NOMO-1 (cell line): ENCODE measurements around the gene TBC1D8.

ENCODE experiments used
- DNase-seq, 2 experiments: peaks; one replicate each; lab custom pipeline; 2025; ENCODE audit not compliant: unreplicated experiment in 2 of 2; lab: John Stamatoyannopoulos, UW

TBC1D8 gene

DNA sequence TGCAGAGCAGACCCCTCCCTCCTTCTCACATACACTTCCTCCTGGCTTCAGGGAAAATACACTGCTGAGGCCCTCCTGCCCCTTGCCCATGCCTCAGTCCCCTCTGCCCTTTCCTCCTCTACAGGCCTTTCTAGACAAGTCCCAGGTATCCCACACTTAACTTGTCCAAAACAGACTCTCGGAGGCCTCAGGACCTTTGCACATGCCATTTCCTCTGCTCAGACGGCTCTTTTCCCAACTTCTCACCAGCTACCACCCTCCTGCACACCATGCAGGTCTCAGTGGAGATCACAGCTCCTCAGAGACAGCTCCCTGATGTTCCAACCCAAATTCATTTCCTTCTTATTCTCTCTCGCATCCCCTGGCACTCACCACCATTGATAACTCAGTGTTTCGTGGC is 11.7 kb downstream of the TBC1D8 start:
- no peak for DNase-seq

DNA sequence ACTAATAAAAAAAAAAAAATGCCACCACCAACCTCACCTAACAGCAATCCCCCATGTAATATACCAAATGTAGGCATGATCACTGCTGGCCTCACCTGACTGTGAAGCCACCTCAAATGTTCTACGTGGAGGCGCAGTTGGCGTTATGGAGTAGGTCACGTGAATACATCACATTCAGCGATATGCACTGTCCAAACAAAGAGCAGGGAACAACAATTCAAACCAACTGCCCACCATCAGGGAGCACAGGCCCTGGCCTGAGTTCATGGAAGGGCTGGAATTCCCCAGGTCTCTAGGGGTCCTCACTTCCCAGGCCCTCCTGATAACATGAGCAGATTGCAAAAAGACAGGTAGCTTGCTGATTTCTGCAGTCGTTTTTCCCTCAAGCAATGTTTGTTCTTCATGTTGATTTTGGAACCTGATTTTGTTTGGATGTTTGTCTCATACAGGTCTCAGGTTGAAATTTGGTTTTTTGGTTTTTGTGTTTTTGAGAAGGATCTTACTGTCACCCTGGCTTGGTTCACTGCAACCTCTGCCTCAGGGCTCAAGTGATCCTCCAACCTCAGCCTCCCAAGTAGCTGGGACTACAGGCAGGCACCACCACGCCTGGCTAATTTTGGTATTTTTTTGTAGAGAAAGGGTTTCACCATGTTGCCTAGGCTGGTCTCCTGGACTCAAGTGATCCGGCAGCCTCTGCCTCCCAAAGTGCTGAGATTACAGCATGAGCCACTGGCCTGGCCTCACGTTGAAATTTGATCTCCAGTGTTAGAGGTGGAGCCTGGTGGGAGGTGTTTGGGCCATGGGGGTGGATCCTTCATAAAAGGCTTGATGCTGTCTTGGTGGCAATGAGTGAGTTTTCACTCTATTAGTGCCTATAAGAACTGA is 15.5 kb downstream of the TBC1D8 start:
- no peak for DNase-seq

DNA sequence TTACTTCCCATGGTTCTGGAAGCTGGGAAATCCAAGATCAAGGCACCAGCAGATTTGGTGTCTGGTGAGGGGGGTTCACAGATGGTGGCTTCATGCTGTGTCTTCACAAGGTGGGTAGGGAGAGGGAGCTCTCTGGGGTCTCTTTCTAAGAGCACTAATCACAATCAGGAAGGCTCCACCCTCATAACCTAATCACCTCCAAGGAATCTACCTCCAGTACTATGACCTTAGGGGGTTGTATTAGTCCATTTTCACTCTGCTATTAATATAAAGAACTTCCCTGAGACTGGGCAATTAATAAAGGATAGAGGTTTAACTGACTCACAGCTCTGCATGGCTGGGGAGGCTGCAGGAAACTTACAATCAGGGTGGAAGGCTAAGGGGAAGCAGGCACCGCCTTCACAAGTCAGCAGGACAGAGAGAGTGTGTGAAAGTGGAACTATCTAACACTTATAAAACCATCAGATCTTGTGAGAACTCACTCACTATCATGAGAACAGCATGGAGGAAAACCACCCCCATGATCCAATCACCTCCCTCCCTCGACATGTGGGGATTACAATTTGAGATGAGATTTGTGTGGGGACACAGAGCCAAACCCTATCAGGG is 17.6 kb downstream of the TBC1D8 start:
- DNase-seq: no peak

DNA sequence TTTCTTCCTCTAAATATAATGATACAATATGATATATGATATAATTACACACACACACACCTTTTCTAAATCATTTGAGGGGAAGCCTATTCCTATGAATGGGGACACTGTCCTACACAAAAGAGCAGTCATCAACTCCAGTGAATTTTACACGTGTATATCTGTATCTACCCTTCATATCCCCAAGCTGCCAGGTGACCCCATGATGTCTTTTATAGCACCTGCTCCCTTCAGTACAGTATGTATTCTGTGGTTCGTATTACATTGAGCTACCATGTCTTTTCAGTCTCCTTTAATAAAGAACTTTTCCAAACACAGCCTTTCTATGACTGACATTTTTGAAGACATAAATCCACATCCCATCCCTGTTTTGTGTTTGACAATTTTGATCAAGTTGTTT is 19.0 kb downstream of the TBC1D8 start:
- DNase-seq: no peak

DNA sequence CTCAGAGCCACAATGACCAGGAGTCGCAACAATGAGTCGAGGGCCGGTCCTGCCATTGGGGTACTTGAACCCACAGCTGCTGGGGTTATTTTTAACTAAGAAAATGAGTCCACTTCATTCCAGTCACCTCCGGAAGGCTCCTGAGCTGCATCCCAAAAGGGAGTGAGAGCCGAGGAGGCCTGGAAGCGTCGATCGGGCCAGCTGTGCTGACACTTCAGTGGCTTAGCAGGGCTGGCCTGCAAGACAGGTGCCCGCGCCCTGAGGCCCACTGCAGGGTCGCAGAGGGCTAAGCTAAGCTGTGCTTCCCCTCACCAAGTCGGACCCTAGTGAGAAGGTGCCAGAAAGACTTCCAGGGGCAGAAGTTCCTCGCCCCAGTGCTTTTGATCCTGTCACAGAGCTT is 21.1 kb downstream of the TBC1D8 start:
- no peak for DNase-seq

DNA sequence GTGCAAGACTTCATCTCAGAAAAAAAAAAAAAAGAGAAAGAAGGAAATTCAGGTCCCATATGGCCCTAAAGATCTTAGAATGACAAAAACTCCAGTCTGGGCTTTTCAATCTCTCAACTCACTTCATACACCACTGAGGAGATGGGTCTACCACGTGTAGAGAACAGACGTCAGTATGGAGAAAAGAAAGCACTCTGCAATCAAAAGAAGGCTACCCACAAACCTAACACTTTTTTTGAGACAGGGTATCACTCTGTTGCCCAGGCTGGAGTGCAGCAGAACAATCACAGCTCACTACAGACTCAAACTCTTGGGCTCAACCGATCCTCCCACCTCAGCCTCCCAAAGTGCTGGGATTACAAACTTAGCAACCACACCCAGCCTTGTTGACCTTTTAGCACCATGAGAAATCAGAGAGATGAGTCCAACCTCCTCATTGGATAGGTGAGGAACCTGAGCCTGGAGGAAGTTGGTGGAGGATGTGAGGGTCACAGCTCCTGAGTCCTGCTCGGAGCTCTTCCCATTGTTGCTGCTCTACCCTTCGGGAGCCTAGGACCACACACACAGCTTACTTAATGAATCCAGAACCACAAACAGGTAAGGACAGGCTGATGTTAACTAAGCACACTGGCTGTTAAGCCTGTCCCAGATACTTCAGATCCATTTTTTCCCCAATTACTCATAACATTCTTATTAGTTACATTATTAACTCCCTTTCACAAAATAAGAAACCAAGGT is 23.7 kb downstream of the TBC1D8 start:
- DNase-seq: no peak

DNA sequence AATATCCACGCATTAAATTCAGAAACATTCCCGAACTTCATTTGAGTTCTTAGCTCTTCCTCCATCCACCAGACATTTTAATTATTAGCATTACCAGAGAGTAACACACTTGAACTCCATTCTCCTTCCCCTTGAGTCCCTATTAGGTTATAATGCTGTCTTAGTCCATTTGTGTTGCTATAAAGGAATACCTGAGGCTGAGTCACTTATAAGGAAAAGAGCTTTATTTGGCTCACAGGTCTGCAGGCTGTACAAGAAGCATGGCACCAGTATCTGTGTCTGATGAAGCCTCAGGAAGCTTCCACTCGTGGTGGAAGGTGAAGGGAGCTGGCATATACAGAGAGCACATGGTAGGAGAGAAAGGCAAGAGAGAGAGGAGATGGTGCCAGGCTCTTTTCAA is 25.4 kb downstream of the TBC1D8 start:
- DNase-seq: no peak

DNA sequence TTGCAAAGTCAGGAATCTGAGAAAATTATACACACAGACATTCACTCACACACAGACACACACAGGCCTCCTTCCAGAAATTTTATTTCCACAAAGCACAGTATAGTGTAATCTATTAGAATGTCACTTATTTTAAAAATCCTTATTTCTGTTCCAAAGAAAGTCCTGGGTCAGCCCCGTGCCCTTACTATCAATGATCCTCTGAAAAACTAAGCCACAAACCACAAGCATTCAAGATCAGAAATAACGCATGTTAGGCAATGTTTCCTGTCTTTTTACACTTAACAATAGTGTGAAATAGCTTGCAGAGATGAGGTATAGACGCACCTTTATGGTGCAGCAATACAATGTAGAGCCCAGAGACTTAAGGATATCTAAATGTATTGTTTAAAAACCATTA is 25.8 kb downstream of the TBC1D8 start:
- DNase-seq: peak; percentile 46 to 80

DNA sequence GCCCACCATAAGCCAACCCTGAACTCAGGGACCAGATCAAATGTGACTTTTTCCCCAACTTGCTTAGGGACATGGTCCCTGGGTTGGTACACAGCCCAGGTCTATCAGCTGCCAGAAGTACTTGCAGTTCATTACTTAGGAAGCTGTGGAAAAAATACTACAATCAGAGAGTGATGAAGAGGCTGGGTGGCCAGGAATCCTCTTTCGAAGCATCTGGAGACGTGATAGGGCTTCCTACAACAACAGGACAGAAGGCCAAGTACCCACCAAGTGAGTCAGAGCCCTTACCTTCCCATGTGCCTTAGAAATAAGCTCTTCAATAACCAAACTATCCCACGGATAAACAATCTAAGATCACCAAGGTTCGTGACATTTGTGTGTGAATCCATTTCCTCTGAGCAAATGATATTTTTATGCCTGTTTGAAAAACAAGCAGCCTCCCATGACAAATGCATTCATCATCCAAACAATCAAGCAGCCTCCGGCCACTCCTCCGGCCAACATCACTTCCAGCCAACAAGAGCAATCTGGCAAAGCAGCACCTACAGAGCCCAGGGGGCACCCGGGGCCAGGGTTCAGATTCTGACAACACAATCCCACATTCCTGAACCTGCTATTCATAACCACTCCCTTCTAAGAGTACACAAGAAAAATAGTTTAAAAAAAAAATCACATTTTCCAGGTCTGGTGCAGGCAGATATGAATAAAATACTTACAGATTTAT is 26.4 kb downstream of the TBC1D8 start:
- no peak for DNase-seq

DNA sequence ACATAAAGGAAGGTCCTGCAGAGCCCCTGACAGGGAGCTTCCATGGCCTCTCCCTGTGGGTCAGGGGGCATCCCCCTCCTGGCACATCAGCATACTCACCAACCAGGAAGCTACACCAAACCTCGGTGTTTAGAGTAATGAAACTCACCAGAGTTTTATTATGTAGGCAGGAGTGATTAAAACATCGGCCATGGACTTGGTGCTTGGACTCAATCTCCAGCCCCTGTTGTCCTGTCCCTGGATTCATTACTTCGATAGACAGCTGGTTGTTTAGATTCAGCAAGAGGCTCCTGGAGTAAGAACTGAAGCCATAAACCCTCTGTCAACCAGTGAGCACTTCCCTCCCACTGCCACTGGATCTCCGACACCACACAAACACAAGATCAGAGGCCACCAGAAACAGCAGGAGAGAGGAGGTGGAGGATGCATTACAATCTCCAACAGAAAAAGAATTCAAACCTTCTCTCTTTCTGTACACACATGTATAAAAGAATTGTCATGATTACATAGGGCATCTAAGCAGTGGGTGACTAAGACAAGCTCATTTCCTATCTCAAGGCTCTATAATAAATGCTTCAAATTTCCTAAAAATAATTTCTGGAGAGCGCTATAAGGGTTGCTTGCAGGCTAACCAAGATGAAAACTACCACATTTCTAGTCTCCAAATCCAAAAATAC is 27.2 kb downstream of the TBC1D8 start:
- DNase-seq: no peak

DNA sequence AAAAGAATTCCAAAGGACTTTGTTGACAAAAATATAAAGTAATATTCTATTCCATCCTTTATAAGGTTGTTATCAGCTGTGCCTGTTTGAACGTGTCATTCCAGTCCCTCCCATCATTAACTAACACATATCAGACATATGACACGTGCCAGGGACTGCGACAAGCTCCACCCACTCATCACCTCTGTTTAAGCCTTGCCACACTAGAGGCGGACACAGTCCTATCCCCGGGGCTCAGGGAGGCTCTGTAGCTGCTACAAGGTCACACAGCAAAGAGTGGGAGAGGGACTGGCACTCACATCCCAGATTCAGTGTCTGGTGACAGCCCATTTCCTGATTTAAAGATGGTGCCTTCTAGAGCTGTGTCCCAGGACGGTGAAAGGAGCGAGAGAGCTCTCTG is 30.0 kb downstream of the TBC1D8 start:
- no peak for DNase-seq

DNA sequence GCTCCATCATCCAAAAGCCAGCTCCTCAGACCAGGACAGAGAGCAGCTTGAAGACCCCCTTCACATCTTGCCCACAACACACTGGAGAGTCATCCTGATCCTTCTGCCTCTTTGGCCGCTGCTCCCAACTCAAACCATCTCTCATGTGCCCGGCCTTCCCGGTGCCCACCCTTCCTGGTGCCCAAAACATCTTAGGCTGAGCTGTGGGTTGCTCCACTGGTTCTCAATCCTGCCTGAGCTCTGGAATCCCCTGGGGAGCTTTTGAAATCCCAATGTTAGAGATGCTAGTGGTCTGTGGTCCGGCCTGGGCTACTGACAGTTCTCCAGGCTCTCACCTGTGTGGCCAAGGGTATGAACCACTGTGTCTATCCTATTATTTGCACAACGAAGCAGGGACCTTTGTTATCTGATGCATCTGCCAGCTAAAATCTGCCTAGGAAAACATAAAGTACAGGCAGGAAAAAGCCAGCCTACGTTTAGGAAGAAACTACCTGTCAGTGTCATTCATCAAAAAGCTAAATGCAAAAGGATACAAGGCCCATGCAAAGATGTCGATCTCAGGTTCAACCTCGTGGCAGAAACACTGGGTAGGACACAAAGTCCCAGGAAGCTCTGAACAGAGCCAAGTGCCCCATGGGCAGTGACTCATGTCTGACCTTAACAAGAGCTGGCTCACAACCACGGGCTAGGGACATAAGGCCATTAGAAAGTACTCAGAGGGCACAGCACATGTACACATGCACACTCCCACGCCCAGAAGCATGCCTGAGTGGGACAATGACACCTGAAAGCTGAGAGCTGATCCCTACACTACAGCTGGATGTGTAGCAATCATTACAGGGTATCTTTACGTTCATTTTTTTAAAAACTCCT is 30.8 kb downstream of the TBC1D8 start:
- no peak for DNase-seq

DNA sequence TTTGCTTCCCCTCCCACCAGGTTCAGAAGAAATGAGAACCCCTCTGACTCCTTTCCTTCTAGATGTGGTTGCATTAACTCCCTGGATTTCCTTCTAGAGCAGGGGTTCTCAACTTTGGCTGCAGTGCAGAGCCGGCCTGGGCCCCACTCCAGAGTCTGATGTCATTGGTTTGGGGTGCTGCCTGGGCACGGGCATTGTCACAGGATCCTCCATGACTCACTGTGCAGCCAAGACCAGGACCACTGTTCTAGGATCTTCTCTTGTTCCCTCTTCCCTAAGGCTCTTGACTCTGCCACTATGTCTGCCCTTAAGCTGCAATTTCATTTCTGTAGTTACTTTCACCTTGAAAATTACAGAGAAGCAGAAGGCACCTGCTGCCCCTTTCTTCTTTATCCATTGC is 31.8 kb downstream of the TBC1D8 start:
- DNase-seq: no peak

DNA sequence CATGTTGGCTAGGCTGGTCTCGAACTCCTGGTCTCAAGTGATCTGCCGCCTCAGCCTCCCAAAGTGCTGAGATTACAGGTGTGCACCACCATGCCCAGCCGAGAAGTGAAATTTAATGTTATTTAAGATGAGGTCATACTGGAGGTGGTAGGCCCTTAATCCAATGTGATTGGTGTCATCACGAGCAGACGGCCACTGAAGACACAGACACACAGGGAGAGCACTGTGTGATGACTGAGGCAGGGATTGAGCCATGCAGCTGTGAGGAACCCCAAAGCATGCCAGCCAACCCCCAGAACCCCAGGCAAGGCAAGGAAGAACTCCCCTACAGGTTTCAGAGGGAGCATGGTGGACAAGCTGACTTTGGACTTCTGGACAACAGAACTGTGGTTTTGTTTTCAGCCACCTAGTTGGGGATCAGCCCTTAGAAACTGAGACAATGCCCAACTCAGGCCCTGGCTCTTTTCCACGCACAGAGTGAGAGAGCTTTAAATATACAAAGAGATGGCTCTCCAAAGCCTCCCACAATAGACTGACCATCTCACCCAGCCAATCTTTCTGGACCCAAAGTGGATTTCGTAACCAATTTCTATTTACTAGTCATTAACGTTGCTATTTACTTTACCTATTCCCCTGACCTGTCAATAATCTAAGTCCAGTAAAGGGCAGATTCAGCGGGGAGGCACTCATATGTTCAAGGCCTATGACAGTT is 34.2 kb downstream of the TBC1D8 start:
- no peak for DNase-seq

DNA sequence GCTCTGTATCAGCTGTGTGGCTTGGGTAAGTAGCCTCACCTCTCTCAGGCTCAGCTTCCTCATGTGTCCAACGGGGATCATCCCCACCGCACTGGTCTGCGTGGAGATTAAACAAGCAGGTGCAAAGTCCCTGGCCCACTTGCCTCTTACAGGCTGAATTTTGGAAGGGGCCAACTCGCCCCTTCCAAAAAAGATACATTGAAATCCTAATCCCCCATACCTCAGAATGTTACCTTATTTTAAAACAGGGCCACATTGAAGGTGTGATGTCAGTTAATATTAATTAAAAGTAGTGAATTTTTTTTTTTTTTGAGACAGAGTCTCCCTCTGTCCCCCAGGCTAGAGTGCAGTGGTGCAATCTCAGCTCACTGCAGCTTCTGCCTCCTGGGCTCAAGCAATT is 34.8 kb downstream of the TBC1D8 start:
- DNase-seq: no peak

DNA sequence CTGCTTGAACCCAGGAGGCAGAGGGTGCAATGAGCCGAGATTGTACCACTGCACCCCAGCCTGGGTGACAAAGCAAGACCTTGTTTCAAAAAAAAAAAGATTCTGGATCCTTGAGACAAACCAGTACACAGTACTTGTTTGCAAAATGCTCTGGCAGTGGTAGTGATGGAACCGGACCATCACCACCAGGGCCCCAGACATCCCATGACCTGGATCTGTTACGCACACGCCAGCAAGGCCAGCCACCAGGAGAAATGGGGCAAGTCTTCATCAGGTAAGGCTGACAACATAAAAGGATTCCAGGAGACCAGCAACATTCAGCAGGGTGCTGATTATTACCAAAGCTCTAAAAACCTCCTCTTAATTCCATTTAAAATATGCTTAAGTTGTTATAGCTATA is 35.5 kb downstream of the TBC1D8 start:
- no peak for DNase-seq

DNA sequence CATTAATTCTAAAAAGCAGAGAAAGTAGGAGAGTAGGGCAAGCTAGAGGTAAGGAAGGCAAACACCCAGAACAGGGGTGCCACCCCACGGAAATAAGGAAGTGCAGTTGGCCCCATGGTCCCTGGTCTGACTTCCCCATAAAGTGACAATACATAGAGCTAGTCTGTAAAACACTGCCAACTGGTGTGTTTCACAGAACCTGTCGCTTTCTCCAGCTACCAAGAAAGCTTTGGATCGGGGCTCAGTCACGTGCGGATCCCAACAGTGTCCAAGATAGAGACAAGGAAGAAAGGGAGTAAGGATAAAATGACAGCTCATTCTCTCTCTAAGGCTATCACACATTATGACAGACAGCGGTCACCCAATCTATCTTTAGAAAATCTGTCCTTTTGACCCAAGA is 36.4 kb downstream of the TBC1D8 start:
- DNase-seq: peak; percentile 72 to 84

DNA sequence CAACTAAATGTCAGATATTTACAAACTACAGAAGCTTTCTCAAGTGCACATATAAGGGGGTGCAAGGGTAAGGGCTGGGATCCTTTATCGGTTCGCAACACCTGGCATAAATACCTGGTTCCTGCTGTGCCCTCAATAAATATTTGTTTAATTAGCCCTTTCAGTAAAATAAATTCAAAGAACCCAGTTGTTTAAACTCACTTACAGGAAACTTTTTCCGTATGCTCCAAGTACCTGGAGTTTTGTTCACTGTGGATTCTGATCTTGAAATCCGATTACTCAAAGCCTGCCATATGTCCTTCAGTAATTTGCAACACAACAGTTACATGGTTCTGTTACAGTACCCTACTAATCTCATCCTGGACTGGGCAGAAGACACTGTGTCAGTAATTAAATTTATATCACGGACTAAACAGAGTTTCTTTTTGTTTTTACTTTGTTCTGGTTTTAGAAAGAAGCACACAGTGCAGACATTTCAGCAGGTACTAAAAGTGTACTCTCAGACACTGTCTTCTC is 36.9 kb downstream of the TBC1D8 start:
- no peak for DNase-seq
